K562 (cell line): ENCODE results near the gene SLC26A3. TPM values are rescaled to one million over a fixed set of nuclear protein-coding genes. Genes with fewer than 3 reads are reported as not detected.

Source experiments
- BACH1 ChIP-seq: fragments of 200-800 bp; sonication (Bioruptor generic); IDR thresholded peaks from 2 replicates; pipeline ENCODE4 v1.6.1; 2016; ENCODE audit warnings: missing genetic modification characterization, missing compliant biosample characterization
- C11orf30 ChIP-seq: fragments of 450-650 bp; IDR thresholded peaks from 2 replicates; pipeline ENCODE4 v1.6.1; 2016; ENCODE audit warnings: low read depth, mild to moderate bottlenecking
- CBX8 ChIP-seq: fragments of 200-600 bp; sonication (generic); IDR thresholded peaks from 2 replicates; pipeline ENCODE4 v1.6.1; 2012; ENCODE audit warnings: borderline replicate concordance, mixed run types, low read depth, mild to moderate bottlenecking, moderate library complexity, mixed read lengths, low read length, control low read depth, inconsistent platforms; ENCODE audit not compliant: poor library complexity, severe bottlenecking; ENCODE audit errors: extremely low read depth
- CHD4 ChIP-seq: fragments of 200-600 bp; sonication (generic); IDR thresholded peaks from 3 replicates; pipeline ENCODE4 v1.6.1; 2012; ENCODE audit warnings: low read depth, mild to moderate bottlenecking, mixed read lengths, low read length, inconsistent platforms; ENCODE audit not compliant: insufficient read depth, insufficient replicate concordance, poor library complexity, severe bottlenecking
- FOSL1 ChIP-seq: fragments of 200-800 bp; sonication (Bioruptor generic); conservative IDR thresholded peaks from 2 replicates; pipeline ENCODE4 v1.6.1; 2016; ENCODE audit warnings: missing genetic modification characterization, missing compliant biosample characterization
- FOXK2 ChIP-seq, 2 experiments: fragments of 450-650 bp; IDR thresholded peaks in 1 of 2; conservative IDR thresholded peaks in 1 of 2; 2 replicates each; pipeline ENCODE4 v1.6.1; 2016; ENCODE audit warnings: low read depth in 2 of 2, mild to moderate bottlenecking in 1 of 2
- HNRNPH1 ChIP-seq: fragments of 200-400 bp; formaldehyde crosslinking; optimal IDR thresholded peaks from 2 replicates; pipeline ENCODE3; 2017; ENCODE audit warnings: low read depth, mild to moderate bottlenecking, low read length, moderate library complexity
- KLF16 ChIP-seq: IDR thresholded peaks from 2 replicates; pipeline ENCODE4 v1.6.1; 2016; ENCODE audit warnings: antibody characterized with exemption
- MXI1 ChIP-seq: IDR thresholded peaks from 2 replicates; pipeline ENCODE4 v1.6.1; 2011; ENCODE audit warnings: low read depth, mild to moderate bottlenecking, improper control_type of control experiment, low read length
- TOE1 ChIP-seq, 2 experiments: fragments of 450-650 bp in 1 of 2; sonication (generic) in 1 of 2; formaldehyde crosslinking in 1 of 2; IDR thresholded peaks; 2 replicates each; pipeline versions ENCODE4 v1.7.1 to v1.8.0; 2016 to 2022; ENCODE audit warnings: borderline replicate concordance in 2 of 2, mild to moderate bottlenecking in 2 of 2, antibody characterized with exemption in 1 of 2, inconsistent platforms in 1 of 2, low read depth in 1 of 2, missing genetic modification reagents in 1 of 2, moderate library complexity in 1 of 2
- ZNF41 ChIP-seq: fragments of 250-450 bp; sonication (Bioruptor Pico); conservative IDR thresholded peaks from 2 replicates; pipeline ENCODE4 v1.4.0; 2020; ENCODE audit warnings: mild to moderate bottlenecking
- ZNF785 ChIP-seq: fragments of 250-450 bp; sonication (Bioruptor Pico); IDR thresholded peaks from 2 replicates; pipeline ENCODE4 v1.4.0; 2020; ENCODE audit warnings: mild to moderate bottlenecking
- polyA plus RNA-seq, 8 experiments: library from polyadenylated mRNA; depleted of rRNA in 4 of 8; stranded (reverse) in 5 of 8; unstranded in 3 of 8; fragments of >200 nt; fragmentation: Nextera tagmentation in 2 of 8; fragmentation: Illumina TruSeq in 1 of 8; extraction: Ambion mirVana in 2 of 8; extraction: Trizol in 1 of 8; gene quantifications; 2 replicates each; pipeline versions ENCODE4 v1.2.1 to v1.2.3, GENCODE V29; 2011 to 2014; ENCODE audit warnings: inconsistent platforms in 1 of 8, missing spikeins in 1 of 8
- total RNA-seq, 7 experiments: library from RNA; depleted of rRNA in 6 of 7; stranded (reverse); fragments of >200 nt in 6 of 7; fragmentation: Illumina TruSeq in 2 of 7; extraction: Trizol in 2 of 7; gene quantifications; 2 replicates each; pipeline versions ENCODE4 v1.2.1 to v1.2.3, GENCODE V29; 2011 to 2021; ENCODE audit warnings: low replicate concordance in 1 of 7
- TF ChIP-seq, protein P1 (sequence below): sonication (generic); formaldehyde crosslinking; IDR thresholded peaks from 2 replicates; pipeline ENCODE4 v1.8.1; 2023; ENCODE audit warnings: mild to moderate bottlenecking, missing genetic modification reagents
- TF ChIP-seq, protein P2 (sequence below): fragments of 250-450 bp; sonication (Bioruptor Pico); IDR thresholded peaks from 2 replicates; pipeline ENCODE4 v1.4.0; 2020; ENCODE audit warnings: mild to moderate bottlenecking, moderate library complexity, borderline replicate concordance
- TF ChIP-seq, protein P3 (sequence below), 2 experiments: fragments of 450-650 bp in 1 of 2; sonication (generic) in 1 of 2; formaldehyde crosslinking; conservative IDR thresholded peaks; 2 replicates each; pipeline versions ENCODE4 v1.4.0 to v1.8.1; 2020 to 2022; ENCODE audit warnings: mild to moderate bottlenecking in 1 of 2, missing genetic modification reagents in 1 of 2
- TF ChIP-seq, protein P4 (sequence below): fragments of 450-650 bp; formaldehyde crosslinking; IDR thresholded peaks from 2 replicates; pipeline ENCODE4 v1.4.0; 2022; ENCODE audit warnings: mild to moderate bottlenecking, moderate library complexity

The SLC26A3 gene
- total and polyA plus RNA-seq, 9 of the 15 experiments (the other 6 are each of a cell fraction or from before 2014, with no cell fraction given): 0.86 TPM; not detected in 8

DNA sequence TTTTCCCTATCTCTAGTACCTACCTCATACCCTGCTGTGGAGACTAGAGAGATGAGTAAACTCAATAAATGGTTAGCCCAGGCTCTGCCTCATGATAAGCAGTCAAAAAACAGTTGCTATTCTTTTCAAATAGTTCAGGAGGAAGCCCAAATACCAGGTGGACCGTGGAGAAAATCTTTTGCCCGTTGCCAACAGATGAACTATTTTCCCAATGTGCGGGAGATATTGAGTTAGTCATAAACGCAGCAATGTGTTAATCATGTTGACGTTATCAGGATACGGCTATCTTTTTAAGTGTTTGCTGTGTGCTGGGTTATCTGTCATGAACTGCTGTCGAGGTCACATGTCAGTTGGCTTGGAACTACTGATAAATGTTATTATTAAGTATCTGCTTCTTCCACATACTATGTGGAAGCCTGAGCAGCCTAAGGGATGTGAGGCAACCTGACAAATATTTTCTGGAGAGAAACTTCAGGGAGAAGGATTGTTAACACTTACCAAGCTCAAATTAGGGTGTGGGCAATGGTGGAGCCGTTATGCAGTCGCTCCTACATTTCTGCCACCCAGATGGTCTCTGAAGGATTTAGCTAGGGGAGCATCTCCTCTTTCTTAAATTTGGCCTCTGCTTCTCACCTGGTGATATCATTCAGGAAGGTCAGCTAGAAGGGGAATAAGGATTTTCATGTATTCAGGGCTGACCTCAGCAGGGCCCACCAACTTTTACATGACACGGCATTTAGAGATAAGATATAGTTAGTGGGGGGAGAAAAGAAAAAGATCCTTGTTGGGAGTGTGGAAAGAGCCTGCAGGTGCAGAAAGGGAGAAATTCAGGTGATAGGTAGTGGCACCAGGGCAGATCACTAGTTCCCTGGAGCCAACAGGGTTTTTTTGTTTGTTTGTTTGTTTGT is 33.5 kb upstream of the SLC26A3 start (continued):
- TF ChIP-seq CBX8 (no peak), FOSL1 (peak; percentile 100), TOE1 (IDR thresholded peaks at IDR 0.05; ENCODE audit: borderline replicate concordance) (peak; percentile 81; the same call in 1 of the 2 replicates), TOE1 (CRISPR knock-in tag; IDR thresholded peaks at IDR 0.05; ENCODE audit: borderline replicate concordance, low read depth) (no peak), ZNF41 (CRISPR knock-in tag) (0 out of 2 replicates have a peak, but pooled peaks have one; percentile 45), ZNF785 (no peak), C11orf30 (peak; percentile 42; the same call in 1 of the 2 replicates), FOXK2 (conservative IDR thresholded peaks at IDR 0.05 in 1 of 2, IDR thresholded peaks at IDR 0.05 in 1 of 2; ENCODE audit: low read depth in 2 of 2) (peak; percentile 76 to 77; a peak in 3 of 4 replicates), CHD4 (no peak), HNRNPH1 (no peak), KLF16 (peak; percentile 99), MXI1 (peak; percentile 68; the same call in 1 of the 2 replicates), BACH1 (tag) (peak; percentile 59; the same call in 1 of the 2 replicates)
- TF ChIP-seq, protein P1, sequence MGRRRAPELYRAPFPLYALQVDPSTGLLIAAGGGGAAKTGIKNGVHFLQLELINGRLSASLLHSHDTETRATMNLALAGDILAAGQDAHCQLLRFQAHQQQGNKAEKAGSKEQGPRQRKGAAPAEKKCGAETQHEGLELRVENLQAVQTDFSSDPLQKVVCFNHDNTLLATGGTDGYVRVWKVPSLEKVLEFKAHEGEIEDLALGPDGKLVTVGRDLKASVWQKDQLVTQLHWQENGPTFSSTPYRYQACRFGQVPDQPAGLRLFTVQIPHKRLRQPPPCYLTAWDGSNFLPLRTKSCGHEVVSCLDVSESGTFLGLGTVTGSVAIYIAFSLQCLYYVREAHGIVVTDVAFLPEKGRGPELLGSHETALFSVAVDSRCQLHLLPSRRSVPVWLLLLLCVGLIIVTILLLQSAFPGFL (CRISPR knock-in tag): no peak
- TF ChIP-seq, protein P2, sequence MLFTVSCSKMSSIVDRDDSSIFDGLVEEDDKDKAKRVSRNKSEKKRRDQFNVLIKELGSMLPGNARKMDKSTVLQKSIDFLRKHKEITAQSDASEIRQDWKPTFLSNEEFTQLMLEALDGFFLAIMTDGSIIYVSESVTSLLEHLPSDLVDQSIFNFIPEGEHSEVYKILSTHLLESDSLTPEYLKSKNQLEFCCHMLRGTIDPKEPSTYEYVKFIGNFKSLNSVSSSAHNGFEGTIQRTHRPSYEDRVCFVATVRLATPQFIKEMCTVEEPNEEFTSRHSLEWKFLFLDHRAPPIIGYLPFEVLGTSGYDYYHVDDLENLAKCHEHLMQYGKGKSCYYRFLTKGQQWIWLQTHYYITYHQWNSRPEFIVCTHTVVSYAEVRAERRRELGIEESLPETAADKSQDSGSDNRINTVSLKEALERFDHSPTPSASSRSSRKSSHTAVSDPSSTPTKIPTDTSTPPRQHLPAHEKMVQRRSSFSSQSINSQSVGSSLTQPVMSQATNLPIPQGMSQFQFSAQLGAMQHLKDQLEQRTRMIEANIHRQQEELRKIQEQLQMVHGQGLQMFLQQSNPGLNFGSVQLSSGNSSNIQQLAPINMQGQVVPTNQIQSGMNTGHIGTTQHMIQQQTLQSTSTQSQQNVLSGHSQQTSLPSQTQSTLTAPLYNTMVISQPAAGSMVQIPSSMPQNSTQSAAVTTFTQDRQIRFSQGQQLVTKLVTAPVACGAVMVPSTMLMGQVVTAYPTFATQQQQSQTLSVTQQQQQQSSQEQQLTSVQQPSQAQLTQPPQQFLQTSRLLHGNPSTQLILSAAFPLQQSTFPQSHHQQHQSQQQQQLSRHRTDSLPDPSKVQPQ: no peak; the same call in 1 of the 2 replicates
- TF ChIP-seq, protein P3, sequence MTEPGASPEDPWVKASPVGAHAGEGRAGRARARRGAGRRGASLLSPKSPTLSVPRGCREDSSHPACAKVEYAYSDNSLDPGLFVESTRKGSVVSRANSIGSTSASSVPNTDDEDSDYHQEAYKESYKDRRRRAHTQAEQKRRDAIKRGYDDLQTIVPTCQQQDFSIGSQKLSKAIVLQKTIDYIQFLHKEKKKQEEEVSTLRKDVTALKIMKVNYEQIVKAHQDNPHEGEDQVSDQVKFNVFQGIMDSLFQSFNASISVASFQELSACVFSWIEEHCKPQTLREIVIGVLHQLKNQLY (CRISPR knock-in tag; conservative IDR thresholded peaks at IDR 0.05): no peak
- TF ChIP-seq, protein P4, sequence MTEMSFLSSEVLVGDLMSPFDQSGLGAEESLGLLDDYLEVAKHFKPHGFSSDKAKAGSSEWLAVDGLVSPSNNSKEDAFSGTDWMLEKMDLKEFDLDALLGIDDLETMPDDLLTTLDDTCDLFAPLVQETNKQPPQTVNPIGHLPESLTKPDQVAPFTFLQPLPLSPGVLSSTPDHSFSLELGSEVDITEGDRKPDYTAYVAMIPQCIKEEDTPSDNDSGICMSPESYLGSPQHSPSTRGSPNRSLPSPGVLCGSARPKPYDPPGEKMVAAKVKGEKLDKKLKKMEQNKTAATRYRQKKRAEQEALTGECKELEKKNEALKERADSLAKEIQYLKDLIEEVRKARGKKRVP (CRISPR knock-in tag): peak; percentile 51
